Activated CD8-positive, alpha-beta memory T cell treated with anti-CD3 and anti-CD28 coated beads, Interleukin-2, amount 50 U/mL, for 24 hours (primary cell): Measurements from ENCODE around the gene DSCAML1.

Experiments used
- DNase-seq: peaks from one replicate; pipeline ENCODE4 v3.0.0-alpha.2; 2020; ENCODE audit errors: extremely low read depth

Gene DSCAML1

GRCh38 chr11:117634756-117635603 is 162.0 kb downstream of the DSCAML1 start:
- no peak for DNase-seq

- DNase-seq = no peak
Observed at GRCh38 chr11:117633976-117634755, 162.8 kb downstream of the DSCAML1 start.

DNA sequence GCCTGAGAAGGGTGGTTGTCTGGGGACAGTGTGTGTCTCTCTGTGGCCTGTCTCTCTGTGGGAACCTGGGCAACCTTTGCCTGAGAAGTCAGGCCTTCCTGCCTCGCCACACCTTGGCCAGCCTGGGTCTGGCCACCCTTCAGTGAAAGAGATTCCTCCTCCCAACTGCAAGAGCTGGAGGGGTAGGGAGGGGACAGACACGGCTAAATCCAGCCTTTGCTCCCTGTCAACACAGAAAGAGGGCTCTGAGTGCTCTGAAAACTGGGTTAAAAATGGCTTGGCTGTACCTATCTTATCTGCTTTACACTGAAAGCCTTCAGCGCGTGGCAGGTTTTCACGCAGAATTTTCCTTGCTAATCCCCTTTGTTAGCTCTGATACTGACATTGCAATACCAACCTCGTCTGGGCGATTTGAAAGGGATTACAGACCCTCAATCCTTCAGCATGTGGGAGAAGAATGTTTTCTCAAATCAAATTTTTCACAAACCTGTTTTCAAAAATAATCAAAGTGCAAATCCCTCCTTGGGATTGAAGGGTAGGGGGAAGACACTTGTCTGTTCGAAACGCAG is 163.7 kb downstream of the DSCAML1 start:
- DNase-seq = no peak

DNA sequence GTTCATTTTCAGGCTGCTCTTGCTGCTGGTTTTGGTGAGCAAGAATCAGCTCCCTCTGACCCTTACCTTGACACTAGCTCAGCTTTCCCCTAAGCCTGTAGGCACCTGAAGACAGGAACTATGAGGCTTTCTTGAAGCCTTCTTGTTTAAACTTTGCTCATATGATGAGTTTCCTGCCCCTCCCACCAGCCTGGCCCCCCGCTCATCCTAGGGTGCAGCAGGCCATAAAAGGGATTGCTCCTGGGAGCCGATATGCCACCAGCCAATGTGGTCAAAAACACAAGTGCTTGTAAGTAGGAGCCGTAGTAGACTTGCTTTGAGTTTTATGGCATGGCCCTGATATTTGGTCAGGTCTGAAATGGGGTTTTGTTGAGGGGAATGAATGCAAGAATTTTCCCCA is 164.7 kb downstream of the DSCAML1 start:
- no peak for DNase-seq

DNA sequence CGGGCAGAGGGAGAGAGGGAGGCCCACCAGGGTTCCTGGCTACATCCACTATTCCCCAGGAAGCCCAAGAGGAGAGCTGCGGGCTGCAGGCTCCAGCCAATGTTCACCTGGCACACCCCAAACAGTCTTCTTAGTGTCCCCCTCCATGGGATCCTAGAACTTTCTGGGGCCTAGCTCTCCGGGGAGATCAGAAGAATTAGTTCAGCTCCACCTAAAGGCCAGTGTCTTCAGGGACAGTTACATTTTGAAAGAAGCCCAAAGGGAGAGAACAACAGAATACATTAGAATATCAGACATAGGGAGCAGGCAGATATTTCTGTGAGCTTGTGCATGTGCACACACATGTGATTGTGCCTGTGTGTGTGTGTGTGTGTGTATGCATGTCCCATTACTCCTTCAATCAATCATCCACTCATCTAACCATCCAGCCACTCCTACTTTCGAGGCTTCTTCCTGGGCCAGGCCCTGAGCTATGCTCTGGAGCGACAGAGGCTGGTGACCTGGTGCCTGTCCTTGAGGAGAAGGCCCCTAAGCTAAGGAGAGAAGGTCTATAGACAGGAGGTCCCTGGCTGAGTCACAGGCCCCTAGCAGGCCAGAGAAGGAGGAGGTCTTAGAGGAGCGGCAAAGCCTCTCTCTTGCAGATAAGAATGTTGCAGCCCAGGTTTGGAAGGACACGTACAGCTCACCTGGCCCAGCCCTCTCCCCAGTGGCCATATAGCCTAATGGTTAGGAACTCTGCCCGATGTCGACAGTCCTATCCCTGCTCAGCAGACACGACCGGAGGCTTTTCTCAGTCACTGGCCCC is 165.5 kb downstream of the DSCAML1 start:
- no peak for DNase-seq

DNA sequence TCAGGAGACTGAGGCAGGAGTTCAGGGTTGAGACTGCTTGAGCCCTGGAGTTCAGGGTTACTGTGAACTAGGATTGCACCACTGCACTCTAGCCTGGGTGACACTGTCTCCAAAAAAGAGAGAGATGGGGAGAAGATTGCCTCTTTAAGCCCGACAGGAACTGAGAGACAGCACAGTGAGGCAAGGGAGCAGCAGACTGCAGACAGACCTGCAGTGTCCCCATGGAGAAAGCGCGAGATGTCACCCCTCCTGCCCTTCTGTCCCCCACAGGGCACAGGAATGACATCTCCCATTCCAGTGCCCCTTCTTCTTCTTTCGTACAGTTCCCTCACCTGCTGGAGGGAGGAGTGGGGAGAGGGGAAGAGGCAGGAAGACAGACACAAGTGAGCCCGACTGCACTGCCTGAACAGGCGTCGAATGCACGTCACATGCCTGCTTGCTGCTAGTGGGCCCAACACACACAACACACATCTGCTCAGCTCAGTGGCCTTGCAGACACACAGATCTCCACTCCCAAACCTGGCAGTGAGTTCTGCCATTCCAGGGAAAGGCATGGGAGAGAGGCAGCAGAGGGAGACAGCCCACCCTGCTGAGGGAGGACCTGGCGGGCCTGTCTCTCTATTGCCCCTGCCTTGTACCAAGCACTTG is 167.0 kb downstream of the DSCAML1 start:
- no peak for DNase-seq

DNA sequence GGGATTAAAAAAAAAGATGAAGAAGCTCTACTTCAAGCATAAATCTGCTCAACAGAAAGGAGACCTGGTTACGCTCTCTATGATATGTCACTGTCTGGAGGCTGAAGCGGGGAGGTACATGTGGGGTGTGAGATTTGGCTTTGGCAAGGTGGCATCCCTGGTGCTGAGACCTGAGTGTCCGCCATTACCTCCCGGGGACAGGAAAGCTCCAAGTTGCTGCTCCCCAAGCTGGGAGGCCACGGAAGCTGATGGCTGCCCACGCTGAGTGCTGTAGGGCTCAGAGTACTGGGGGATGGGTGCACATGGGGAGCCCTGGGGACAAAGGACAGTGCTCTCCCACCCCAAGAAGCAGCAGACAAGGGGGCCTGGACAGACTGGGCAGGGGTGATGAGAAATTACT is 167.9 kb downstream of the DSCAML1 start:
- DNase-seq = no peak

- DNase-seq = no peak
Observed at GRCh38 chr11:117627259-117627658, 169.8 kb downstream of the DSCAML1 start.

GRCh38 chr11:117626576-117626975 is 170.4 kb downstream of the DSCAML1 start:
- no peak for DNase-seq

- no peak for DNase-seq
Observed at GRCh38 chr11:117625237-117625636, 171.8 kb downstream of the DSCAML1 start.

- no peak for DNase-seq
Observed at GRCh38 chr11:117623831-117624271, 173.2 kb downstream of the DSCAML1 start.

GRCh38 chr11:117621226-117621625 is 175.8 kb downstream of the DSCAML1 start:
- no peak for DNase-seq

- no peak for DNase-seq
Observed at GRCh38 chr11:117620659-117621058, 176.4 kb downstream of the DSCAML1 start.

GRCh38 chr11:117620086-117620485 is 176.9 kb downstream of the DSCAML1 start:
- no peak for DNase-seq

DNA sequence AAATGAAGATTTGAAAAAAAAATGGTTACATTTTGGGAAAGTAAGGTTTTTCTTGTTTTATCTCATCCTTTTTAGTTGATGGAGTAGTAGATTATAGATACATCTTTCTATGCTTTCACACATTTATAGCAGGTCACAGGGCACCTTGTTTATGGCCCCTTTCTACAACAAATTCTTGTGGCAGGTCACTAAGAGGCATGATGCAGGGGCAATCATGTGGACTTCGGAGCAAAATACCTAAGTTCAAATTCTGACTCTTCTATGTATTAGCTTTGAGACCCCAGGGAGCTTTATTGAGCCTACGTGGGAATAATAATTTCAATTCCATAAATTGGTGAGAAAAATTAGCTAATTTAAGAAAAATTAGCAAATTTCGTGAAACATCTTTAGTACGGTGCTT is 177.4 kb downstream of the DSCAML1 start:
- no peak for DNase-seq

- DNase-seq = no peak
Observed at GRCh38 chr11:117618982-117619355, 178.0 kb downstream of the DSCAML1 start.

GRCh38 chr11:117618302-117618981 is 178.6 kb downstream of the DSCAML1 start:
- no peak for DNase-seq

GRCh38 chr11:117616979-117617378 is 180.0 kb downstream of the DSCAML1 start:
- no peak for DNase-seq

GRCh38 chr11:117614728-117615127 is 182.3 kb downstream of the DSCAML1 start:
- no peak for DNase-seq

DNA sequence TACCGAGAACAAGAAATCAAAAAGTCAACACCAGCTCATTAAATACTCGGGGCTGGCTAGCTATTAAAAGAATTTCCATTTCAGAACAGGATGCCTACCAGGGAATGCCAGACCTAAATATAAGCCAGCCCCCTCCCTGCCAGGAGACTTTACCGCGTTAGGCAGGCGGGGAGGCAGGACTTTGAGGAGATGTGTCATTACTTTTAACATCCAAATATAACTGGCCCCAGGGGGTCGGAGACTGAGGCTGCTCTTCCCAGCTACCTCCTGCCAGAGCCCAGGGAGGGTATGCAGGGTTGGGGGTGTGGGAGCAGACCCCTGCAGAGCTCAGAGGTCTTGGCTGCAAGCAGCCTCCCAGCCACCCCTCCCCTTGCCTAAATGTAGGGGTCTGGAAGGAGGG is 183.5 kb downstream of the DSCAML1 start:
- no peak for DNase-seq

DNA sequence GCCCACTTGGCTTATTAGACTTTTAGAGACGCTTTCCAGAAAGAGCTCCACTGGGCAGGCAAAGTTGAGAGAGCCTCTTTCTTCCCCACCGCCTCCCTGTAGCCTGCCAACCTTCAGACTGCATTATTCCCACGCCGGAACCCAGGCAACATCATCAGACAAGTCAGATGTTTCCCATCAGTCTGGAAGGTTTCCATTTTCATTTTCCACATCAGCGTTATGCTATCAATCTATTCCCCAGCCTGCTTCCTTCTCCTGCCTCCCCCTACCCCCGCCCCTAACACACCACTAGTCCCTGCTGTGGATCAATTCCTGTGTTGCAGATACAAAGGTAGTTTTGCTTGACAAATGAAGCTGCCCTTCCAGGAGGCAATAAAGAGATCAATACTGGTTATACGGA is 184.8 kb downstream of the DSCAML1 start:
- DNase-seq = no peak
